ENCODE results near the gene C7orf57.
A peak's percentile ranks its signal among the peaks of the same experiment; 100 is the strongest.
"Not testable (repeated sequence)": the region's sequence is repeated elsewhere in the genome, so short reads cannot be mapped to it uniquely, and the experiment has no call there.

C7orf57 gene

GRCh38 chr7:48035301-48035966, at the start of gene C7orf57:
Gene C7orf57 (plus strand): TSS chr7:48035543. CDS start chr7:48036309, 766 bp downstream.
- DNase-seq (ENCODE audit: low read depth) = peak; percentile 70

- DNase-seq (ENCODE audit: low read depth) = no peak
Measured at GRCh38 chr7:47988496-47989386, 46.6 kb upstream of the C7orf57 start.

GRCh38 chr7:47989607-47990400, 45.5 kb upstream of the C7orf57 start:
- DNase-seq (ENCODE audit: low read depth) = not testable (repeated sequence)

GRCh38 chr7:47990592-47990991, 44.8 kb upstream of the C7orf57 start:
- DNase-seq (ENCODE audit: low read depth) = no peak

GRCh38 chr7:47991270-47991669, 44.1 kb upstream of the C7orf57 start:
- DNase-seq (ENCODE audit: low read depth) = no peak

- peak; percentile 79 for DNase-seq (ENCODE audit: low read depth)
Measured at GRCh38 chr7:47991741-47992311, 43.5 kb upstream of the C7orf57 start.

- no peak for DNase-seq (ENCODE audit: low read depth)
Measured at GRCh38 chr7:47992446-47992845, 42.9 kb upstream of the C7orf57 start.

- DNase-seq (ENCODE audit: low read depth) = no peak
Measured at GRCh38 chr7:47999413-47999812, 35.9 kb upstream of the C7orf57 start.

GRCh38 chr7:48000164-48000563, 35.2 kb upstream of the C7orf57 start:
- DNase-seq (ENCODE audit: low read depth) = not testable (repeated sequence)

- DNase-seq (ENCODE audit: low read depth) = no peak
Measured at GRCh38 chr7:48004032-48004431, 31.3 kb upstream of the C7orf57 start.

GRCh38 chr7:48004638-48005037, 30.7 kb upstream of the C7orf57 start:
- no peak for DNase-seq (ENCODE audit: low read depth)

- DNase-seq (ENCODE audit: low read depth) = no peak
Measured at GRCh38 chr7:48006866-48007265, 28.5 kb upstream of the C7orf57 start.

- DNase-seq (ENCODE audit: low read depth) = no peak
Measured at GRCh38 chr7:48009257-48009656, 26.1 kb upstream of the C7orf57 start.

GRCh38 chr7:48009954-48010353, 25.4 kb upstream of the C7orf57 start:
- no peak for DNase-seq (ENCODE audit: low read depth)

GRCh38 chr7:48011323-48011722, 24.0 kb upstream of the C7orf57 start:
- DNase-seq (ENCODE audit: low read depth) = no peak

- no peak for DNase-seq (ENCODE audit: low read depth)
Measured at GRCh38 chr7:48011951-48012350, 23.4 kb upstream of the C7orf57 start.

GRCh38 chr7:48016641-48017040, 18.7 kb upstream of the C7orf57 start:
- no peak for DNase-seq (ENCODE audit: low read depth)

GRCh38 chr7:48017674-48018073, 17.7 kb upstream of the C7orf57 start:
- no peak for DNase-seq (ENCODE audit: low read depth)

- DNase-seq (ENCODE audit: low read depth) = no peak
Measured at GRCh38 chr7:48025624-48026023, 9.7 kb upstream of the C7orf57 start.

GRCh38 chr7:48028938-48029337, 6.4 kb upstream of the C7orf57 start, which contains the start of gene SUN3:
Gene SUN3 (minus strand): TSS chr7:48029107. CDS start chr7:48028938, 169 bp downstream.
- no peak for DNase-seq (ENCODE audit: low read depth)

- DNase-seq (ENCODE audit: low read depth) = no peak
Measured at GRCh38 chr7:48031111-48031510, 4.2 kb upstream of the C7orf57 start.

GRCh38 chr7:48033922-48034321, 1.4 kb upstream of the C7orf57 start:
- DNase-seq (ENCODE audit: low read depth) = no peak

All from activated T-cell treated with anti-CD3 and anti-CD28 coated beads for 1 hour (primary cell).